RWPE2 (cell line): ENCODE measurements around the gene TNK2.

Source experiments
- ATAC-seq: fragments of 200-7000 bp; cut with Tn5 transposase; 3 replicates; pipeline ENCODE4 v1.9.1; 2021; ENCODE audit warnings: low read depth
- DNase-seq: peaks from one replicate; pipeline ENCODE4 v3.0.0-alpha.2; 2020; ENCODE audit warnings: low spot score
- H3K27ac ChIP-seq: fragments of 450-650 bp; 2 replicates; pipeline ENCODE4 v1.5.1; 2017; ENCODE audit warnings: mild to moderate bottlenecking; ENCODE audit not compliant: poor library complexity, severe bottlenecking
- H3K27me3 ChIP-seq: fragments of 250-450 bp; sonication (Bioruptor Pico); 2 replicates; pipeline ENCODE4 v1.5.1; 2021; ENCODE audit warnings: mild to moderate bottlenecking, moderate library complexity; ENCODE audit not compliant: insufficient read depth, poor library complexity, severe bottlenecking
- H3K36me3 ChIP-seq: fragments of 250-450 bp; sonication (Bioruptor Pico); 2 replicates; pipeline ENCODE4 v1.5.1; 2020; ENCODE audit warnings: low read depth, mild to moderate bottlenecking, moderate library complexity
- H3K4me1 ChIP-seq: fragments of 250-450 bp; sonication (Bioruptor Pico); 2 replicates; pipeline ENCODE4 v1.5.1; 2021; ENCODE audit warnings: mild to moderate bottlenecking, moderate library complexity; ENCODE audit not compliant: insufficient read depth, poor library complexity, severe bottlenecking
- H3K4me3 ChIP-seq: fragments of 250-450 bp; sonication (Bioruptor Pico); 2 replicates; pipeline ENCODE4 v1.5.1; 2021; ENCODE audit warnings: mild to moderate bottlenecking, moderate library complexity; ENCODE audit not compliant: severe bottlenecking
- H3K9me3 ChIP-seq: fragments of 250-450 bp; sonication (Bioruptor Pico); 2 replicates; pipeline ENCODE4 v1.5.1; 2021; ENCODE audit warnings: mild to moderate bottlenecking, moderate library complexity; ENCODE audit not compliant: severe bottlenecking
- CTCF ChIP-seq: fragments of 450-650 bp; IDR thresholded peaks from one replicate; pipeline ENCODE4 v1.5.1; 2017; ENCODE audit warnings: mild to moderate bottlenecking, moderate library complexity; ENCODE audit not compliant: poor library complexity, severe bottlenecking

The TNK2 gene

GRCh38 chr3:195907684-195907933 lies 742 bp downstream of the TNK2 start:
- H3K27ac ChIP-seq = peak overlapping the region; percentile 60
- H3K9me3 ChIP-seq = no peaks in the 10 kb centered on the region
- 0 out of 3 replicates have a peak, but pooled peaks have one; percentile 4 for ATAC-seq
- DNase-seq = no peak
- H3K4me3 ChIP-seq = peak overlapping the region; percentile 69
- H3K4me1 ChIP-seq = peaks cover 43% of the 10 kb centered on the region
- no peaks in the 10 kb centered on the region for H3K27me3 ChIP-seq
- no peak for TF ChIP-seq CTCF
- H3K36me3 ChIP-seq = peaks cover 5% of the 10 kb centered on the region; the same call in 1 of the 2 replicates

GRCh38 chr3:195906865-195907683 lies 1.3 kb downstream of the TNK2 start:
- H3K27me3 ChIP-seq = no peaks in the 10 kb centered on the region
- ATAC-seq = peak; percentile 5; the same call in 2 of the 3 replicates
- peaks cover 38% of the 10 kb centered on the region for H3K4me1 ChIP-seq
- peaks cover 5% of the 10 kb centered on the region; the same call in 1 of the 2 replicates for H3K36me3 ChIP-seq
- H3K27ac ChIP-seq = peak overlapping the region; percentile 60
- H3K4me3 ChIP-seq = peak overlapping the region; percentile 69
- TF ChIP-seq CTCF = no peak
- no peak for DNase-seq
- no peaks in the 10 kb centered on the region for H3K9me3 ChIP-seq

- ATAC-seq = peak; percentile 11; the same call in 2 of the 3 replicates
- no peak for TF ChIP-seq CTCF
- Histone ChIP-seq H3K36me3 (peaks cover 5% of the 10 kb centered on the region; the same call in 1 of the 2 replicates), H3K4me1 (peaks cover 31% of the 10 kb centered on the region), H3K9me3 (no peaks in the 10 kb centered on the region), H3K4me3 (peak overlapping the region; percentile 69), H3K27me3 (no peaks in the 10 kb centered on the region), H3K27ac (peak overlapping the region; percentile 60)
- no peak for DNase-seq
These were observed 2.1 kb downstream of the TNK2 start for GRCh38 chr3:195905970-195906864.

- peaks cover 5% of the 10 kb centered on the region; the same call in 1 of the 2 replicates for H3K36me3 ChIP-seq
- DNase-seq (no peak), ATAC-seq (no peak)
- H3K27ac ChIP-seq = no peak overlapping the region
- no peaks in the 10 kb centered on the region for H3K27me3 ChIP-seq
- no peaks in the 10 kb centered on the region for H3K9me3 ChIP-seq
- no peak overlapping the region for H3K4me3 ChIP-seq
- peaks cover 34% of the 10 kb centered on the region for H3K4me1 ChIP-seq
- no peak for TF ChIP-seq CTCF
These were observed 4.0 kb downstream of the TNK2 start for GRCh38 chr3:195904368-195904767.
